ENCODE measurements around the gene ZNF519.
"Not testable (repeated sequence)": the region's sequence is repeated elsewhere in the genome, so short reads cannot be mapped to it uniquely, and the experiment has no call there.

The ZNF519 gene

DNA sequence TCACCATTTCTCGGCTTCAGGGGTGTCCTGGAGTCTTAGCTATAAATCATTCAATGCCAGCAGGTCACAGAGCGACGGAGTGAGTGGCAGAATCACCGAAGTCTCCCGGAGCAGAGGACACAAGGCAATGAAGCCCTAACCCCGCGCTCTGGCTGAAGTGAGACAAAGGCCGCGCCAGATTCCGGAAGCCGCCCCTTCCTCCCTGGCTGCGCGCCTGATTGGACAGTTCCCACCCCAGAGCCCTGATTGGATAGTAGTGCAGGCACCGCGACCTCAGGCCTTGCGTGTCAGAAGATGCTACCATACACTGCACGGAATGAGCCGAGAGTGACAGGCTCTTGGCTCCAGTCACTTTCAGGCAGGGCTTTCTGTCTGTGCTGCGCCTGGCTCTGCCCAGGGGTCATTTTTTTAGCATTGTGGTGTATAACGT, at the start of gene ZNF519:
TSS of gene ZNF519 (minus strand) at position 165 of the 430 bp plus-strand sequence. CDS start at position 7, 158 bp downstream.
- DNase-seq (ENCODE audit: low spot score): peak; percentile 88

DNA sequence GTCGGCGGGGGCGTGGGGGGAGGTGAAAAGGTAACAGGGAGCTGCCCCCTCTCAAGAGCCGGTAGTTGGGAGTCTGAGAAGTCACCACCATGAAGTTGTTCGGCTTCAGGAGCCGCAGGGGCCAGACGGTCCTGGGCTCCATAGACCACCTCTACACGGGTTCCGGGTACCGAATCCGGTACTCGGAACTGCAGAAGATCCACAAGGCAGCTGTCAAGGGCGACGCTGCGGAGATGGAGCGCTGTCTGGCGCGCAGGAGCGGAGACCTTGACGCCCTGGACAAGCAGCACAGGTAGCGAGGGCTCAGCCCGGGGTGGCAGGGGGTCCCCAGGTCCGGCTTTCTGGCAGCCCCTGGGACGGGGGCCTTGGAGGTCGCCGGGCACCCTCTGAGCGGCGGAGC, 47.1 kb upstream of the ZNF519 start:
- DNase-seq (ENCODE audit: low spot score): no peak

DNA sequence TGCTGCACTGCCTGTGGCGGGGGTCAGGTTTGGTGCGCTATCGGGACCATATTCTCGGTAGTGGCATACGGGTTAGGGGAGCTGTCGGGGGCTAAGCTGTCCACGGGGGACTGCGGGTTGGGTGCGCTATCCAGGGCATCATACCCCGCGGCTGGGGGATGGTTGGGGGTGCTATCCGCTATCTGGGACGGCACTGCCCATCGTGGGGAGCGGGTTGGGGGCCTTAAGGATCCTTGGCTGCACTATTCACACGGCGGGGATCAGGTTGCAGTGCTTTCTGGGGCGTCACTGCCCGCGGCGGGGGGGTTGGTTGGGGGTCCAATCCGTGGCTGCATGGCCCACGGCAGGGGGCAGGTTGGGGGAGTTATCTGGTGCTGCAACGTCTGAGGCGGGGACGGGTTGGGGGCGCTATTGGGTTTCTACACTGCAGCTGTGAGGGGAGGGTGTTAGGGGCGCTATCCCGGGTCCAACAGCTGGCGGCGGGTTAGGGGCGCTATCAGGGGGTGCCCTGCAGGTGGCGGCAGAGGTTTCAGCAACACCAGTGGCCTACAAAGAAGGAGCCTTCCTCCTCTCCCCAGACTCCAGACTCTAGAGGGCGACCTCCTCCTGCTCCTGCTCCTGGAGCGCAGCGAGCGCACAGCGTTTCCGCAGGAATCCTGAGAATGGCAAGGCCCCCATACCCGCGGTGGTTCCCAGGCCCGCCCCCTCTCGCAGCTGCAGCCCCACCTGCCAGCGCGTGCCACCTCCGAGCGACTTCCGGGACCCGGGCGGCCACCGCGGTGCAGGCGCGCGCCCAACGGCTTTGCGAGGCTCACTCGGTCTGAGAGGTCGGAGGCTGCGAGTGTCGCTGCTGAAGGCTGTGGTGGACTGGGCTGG, 46.3 kb upstream of the ZNF519 start:
- DNase-seq (ENCODE audit: low spot score): peak; percentile 58

DNA sequence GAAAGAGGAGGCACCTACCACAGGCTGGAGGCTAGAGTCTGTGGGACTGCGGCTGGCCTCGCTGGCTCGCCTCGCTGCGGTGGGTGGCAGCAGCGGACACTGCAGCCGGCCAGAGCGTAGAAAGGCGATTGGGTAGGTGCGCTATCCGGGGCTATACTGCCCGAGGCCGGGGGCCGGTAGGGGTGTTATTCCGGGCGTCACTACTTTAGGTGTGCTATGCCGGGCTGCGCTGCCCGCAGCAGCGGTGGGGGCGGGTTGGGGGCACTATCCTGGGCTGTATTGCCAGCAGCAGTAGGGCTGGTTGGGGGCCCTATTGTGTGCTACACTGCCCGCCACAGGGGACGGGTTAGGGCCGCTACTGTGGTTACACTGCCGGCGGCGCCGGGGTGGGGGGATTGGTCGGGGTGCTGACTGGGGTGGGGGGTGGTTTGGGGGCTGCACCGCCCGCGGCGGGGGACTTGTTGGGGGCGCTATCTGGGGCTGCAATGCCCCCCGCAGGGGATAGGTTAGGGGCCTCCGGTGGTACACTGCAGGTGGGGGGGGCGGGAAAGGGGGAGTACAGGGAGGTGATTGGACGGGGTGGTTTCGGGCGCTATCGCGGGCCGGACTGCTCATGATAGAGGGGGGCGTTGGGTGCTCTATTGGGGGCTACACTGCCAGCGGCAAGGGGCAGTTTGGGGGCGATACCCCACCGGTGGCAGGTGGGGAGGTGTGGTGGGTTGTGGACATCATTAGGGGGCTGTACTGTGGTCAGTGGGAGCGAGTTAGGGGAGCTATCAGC, 45.5 kb upstream of the ZNF519 start:
- DNase-seq (ENCODE audit: low spot score): not testable (repeated sequence)

DNA sequence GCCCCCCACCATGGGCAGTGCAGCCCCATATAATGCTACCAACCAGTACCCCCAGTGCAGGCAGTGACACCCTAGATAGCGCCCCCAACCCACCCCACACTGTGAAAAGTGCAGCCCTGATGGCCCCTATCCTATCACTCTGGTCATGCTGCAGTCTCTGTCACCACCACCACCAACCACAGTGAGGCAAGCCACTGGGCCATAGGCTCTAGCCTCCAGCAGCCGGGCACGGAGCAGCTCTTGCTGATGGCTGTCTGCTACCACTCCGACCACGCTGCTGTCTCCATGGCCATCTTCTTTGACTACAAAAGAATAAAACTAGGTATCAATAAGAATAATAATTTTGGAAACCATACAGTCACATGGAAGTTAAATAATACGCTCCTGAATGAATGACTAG, 43.2 kb upstream of the ZNF519 start:
- DNase-seq (ENCODE audit: low spot score): not testable (repeated sequence)

DNA sequence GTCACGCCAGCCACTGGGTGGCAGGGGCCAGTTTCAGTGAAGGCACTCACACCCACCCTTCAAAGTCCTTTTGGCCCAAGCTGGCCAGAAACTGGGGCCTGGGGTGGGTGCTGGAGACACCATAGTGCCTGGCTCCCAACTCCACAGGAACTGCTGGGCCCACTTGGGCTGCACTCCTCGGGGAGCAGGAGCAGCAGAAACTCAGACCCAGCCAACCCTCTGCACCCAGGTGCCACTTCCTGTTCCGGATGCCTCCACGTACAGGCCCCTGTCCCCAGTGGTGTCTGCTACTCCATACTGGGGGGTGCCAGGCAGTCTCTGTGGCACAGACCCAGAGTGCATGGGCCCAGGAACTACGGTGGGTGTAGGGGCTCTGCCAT, 42.5 kb upstream of the ZNF519 start:
- DNase-seq (ENCODE audit: low spot score): no peak

DNA sequence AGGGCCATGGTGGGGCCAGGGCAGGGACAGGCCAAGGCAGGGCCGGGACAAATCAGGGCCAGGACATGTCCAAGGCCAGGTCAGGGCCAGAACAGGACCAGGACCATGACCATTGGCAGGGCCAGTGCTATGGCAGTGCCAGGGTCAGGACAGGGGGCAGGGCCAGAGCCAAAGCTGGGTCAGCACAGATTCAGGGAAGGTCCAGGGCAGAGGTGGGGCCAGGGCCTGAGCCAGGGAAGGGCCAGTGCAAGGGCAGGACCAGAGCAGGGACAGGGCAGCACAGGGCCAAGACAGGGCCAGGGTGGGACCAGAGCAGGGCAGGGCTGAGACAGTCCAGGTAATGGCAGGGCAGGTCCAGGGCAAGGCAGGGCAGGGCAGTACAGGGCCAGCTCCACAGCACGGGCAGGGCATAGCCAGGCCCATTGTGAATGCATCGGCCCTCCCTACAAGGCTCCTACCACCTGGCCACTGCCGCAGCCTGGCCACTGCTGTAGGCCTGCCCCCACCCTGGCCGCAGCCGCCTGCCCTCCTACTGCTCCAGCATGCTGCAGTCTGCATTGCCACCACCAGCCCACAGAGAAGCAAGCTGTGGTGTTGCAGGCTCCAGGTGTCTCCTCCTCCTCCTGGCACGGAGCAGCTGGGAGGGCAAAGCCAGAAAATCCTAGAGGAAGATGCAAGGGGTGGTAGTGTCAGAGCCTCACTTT, 41.9 kb upstream of the ZNF519 start:
- not testable (repeated sequence) for DNase-seq (ENCODE audit: low spot score)

DNA sequence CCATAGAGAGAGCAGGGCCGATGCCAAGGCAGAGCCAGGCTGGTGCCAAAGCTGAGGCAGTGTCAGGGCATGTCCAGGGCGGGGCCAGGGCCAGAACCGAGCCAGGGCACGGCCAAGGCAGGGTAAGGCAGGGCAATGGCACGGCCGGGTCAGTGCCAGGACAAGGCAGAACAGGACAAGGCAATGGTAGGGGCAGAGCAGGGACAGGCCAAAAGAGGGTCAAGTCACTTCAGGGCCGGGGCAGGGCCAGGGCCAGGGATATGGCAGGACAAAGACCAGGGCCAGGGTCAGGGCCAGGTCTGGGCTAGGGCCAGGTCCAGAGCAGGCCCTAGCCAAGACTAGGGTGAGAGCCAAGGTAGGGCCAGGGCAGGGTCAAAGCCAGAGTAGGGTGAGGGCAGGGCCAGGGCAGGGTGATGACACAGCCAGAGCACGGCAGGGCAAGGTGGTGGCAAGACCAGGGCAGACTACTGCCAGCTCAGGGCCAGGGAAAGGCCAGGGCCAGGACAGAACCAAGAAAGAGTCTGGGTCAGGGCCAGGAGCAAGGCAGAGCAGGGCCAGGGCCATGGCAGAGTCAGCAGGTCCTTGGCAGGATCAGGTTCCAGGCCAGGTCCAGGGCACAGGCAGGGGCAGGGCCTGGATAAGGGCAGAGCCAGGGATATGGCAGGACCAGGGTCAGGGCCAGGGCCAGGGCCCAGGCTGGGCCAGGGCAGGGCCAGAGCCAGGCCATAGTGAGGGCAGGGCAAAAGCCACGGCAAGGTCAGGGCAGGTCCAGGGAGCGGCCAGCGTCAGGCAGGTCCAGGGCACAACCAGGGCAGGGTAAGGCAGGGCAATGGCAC, 41.1 kb upstream of the ZNF519 start:
- not testable (repeated sequence) for DNase-seq (ENCODE audit: low spot score)

DNA sequence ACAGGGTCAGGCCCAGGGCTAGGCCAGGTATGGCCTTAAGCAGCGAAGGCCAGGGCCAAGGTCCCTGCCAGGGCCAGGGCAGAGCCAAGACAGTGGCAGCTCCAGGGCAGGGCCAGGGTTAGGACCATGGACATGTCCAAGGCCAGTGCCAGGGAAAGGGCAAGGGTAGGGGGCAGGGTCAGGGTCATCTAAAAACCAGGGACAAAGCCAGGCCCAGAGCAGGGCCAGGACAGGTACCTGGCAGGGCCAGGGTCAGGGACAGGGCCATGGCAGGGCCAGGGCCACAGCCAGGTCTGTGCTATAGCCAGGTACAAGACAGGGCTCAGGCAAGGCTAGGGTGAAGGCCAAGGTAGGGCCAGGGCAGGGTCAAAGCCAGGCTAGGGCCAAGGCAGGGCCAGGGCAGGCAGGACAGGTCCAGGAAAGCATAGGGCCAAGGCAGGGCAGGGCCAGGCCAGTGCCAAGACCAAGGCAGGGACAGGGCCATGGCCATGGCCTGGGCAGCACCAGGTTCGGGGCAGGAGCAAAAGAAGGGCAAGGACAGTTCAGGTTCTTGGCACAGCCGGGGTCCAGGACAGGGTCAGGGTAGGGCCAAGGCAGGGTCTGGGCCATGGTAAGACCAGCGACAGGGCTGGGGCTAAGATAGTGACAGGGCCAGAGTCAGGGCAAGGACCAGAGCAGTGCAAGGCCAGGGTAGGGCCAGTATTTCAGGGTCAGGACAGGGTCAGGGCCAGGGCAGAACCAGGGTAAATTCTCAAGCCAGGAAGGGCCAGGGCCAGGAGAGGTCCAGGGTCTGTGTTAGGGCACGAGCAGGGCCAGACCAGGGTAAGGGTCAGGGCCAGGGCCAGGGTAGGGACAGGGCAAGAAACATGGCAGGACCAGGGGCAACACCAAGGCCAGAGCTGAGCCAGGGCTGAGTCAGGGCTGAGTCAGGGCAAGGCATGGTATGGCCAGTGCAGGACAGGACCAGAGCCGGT, 40.2 kb upstream of the ZNF519 start:
- DNase-seq (ENCODE audit: low spot score): not testable (repeated sequence)

DNA sequence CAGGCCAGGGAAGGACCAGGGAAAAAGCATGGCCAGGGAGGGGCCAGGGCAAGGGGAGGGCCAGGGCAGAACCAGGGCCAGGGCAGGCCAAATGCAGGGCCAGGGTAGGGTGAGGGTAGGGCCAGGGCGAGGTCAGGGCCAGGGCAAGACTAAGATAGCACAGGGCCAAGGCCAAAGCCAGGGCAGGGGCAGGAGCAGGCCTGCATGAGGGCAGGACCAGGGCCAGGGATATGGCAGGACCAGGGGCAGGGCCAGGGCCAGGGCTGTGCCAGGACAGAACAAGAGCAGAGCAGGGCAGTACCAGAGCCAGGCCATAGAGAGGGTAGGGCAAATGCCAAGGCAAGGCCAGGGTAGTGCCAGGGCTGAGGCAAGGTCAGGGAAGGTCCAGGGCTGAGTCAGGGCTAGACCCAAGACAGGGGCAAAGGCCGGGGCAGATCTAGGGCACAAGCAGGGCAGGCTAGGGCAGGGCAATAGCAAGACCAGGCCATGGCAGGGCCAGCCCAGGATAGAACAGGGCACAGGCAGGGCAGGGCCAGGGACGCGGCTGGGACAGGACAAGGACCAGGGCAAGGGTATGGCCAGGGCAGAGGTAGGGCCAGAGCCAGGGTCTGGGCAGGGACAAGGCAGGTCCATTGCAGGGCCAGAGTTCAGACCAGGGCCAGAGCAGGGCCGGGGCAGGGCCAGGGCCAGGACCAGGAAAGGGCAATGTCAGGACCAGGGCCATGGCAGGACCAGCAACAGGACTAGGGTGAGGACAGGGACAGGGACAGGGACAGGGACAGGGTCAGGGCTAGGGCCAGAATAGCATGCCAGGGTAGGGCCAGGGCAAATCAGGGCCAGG, 39.3 kb upstream of the ZNF519 start:
- DNase-seq (ENCODE audit: low spot score): not testable (repeated sequence)

DNA sequence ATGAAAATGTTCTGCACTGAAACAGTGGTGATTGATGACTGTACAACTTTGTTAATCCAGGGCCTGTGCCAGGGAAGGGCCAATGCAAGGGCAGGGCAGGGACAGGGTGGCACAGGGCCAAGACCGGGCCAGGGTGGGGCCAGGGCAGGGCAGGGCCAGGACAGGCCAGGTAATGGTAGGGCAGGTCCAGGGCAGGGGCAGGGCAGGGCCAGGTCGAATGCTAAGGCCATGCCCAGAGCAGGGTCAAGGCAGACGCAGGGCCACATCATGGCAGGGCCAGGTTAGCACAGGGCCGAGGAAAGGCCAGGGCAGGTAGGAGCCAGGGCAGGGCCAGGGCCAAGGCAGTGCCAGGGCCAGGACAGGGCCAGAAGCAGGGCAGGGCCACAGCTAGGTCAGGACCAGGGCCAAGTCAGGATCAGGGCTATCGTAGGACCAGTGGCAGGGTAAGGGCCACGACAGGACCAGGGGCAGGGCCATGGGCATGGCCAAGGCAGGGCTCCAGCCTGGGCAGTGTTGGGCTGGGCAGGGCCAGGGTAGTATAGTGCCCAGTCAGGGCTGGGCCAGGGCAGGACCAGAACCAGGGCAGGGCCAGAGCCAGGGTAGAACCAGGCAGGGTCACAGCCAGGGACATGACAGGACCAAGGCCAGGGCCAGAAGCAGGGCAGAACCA, 38.3 kb upstream of the ZNF519 start:
- not testable (repeated sequence) for DNase-seq (ENCODE audit: low spot score)

DNA sequence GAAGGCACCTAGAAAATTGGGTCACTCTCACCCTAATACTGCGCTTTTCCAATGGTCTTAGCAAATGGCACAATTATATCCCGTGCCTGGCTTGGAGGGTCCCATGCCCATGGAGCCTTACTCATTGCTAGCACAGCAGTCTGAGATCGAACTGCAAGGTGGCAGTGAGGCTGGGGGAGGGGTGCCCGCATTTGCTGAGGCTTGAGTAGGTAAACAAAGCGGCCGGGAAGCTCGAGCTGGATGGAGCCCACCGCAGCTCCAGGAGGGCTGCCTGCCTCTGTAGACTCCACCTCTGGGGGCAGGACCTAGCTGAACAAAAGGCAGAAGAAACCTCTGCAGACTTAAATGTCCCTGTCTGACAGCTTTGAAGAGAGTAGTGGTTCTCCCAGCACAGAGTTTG, 30.7 kb upstream of the ZNF519 start:
- DNase-seq (ENCODE audit: low spot score): not testable (repeated sequence)

DNA sequence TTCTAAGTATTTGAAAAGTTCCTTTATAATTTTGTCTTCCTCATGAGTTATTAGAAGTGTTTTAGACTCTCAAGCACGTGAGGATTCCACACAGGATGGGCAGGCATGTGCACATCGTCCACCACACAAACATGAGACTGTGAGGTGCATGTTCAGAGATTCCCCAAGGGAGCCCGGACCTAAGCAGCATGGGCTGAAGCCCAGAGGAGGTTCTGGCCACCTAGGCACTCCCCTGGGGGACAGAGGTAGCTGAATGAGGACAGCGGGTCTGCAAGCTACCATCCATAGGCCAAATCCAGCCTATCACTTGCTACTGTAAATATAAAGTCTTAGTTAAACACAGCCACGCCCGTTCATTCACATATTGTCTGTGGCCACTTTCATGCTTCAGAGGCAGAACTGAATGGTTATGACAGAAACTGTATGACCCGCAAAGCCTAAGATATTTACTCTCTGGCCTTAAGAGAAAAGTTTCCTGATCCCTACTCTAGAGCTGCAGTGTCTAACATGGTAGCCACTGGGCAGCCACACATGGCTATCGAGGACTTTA, 19.4 kb upstream of the ZNF519 start:
- DNase-seq (ENCODE audit: low spot score): not testable (repeated sequence)

DNA sequence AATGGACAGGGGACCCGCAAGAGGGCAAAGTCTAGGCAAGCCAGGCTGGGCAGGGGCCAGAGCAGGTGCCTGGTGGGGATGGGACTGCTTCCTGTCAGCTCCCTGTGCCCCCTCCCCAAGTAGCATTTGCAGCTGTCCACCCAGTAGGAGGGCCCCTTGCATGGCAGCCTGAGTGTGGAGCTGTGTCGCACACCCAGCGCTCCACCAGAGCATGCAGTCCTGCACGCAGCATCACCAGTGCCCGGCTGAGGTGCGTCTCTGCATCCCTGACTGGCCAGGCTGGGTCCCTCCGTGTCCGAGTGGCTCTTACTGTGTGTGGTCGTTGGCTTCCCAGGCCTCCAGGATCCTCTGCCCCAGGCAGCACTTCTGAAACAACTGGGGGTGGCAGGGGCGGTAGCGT, 18.5 kb upstream of the ZNF519 start:
- DNase-seq (ENCODE audit: low spot score): not testable (repeated sequence)

DNA sequence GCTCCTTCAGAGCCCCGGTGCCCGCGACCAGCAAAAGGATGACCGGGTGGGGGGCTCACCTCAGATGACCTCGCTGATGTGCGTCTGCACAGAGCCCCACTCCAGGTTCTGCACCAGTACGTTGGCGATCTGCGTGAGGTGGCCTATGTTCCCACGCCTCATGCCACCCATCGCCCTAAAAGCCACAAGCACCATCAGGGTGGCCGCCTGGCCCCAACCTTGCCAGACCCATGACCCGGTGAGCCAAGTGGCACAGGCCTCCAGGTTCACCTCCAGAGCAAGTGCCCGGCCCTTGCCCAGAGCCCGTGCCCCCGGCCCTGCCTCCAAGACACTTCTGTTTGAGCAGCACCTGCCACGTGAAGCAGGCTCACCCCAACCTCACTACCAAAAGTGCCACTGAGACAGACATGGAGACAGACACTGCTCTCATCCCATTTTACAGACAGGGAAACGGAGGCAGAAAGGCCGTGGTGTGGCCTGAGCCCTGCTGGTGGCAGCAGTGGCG, 17.7 kb upstream of the ZNF519 start:
- not testable (repeated sequence) for DNase-seq (ENCODE audit: low spot score)

DNA sequence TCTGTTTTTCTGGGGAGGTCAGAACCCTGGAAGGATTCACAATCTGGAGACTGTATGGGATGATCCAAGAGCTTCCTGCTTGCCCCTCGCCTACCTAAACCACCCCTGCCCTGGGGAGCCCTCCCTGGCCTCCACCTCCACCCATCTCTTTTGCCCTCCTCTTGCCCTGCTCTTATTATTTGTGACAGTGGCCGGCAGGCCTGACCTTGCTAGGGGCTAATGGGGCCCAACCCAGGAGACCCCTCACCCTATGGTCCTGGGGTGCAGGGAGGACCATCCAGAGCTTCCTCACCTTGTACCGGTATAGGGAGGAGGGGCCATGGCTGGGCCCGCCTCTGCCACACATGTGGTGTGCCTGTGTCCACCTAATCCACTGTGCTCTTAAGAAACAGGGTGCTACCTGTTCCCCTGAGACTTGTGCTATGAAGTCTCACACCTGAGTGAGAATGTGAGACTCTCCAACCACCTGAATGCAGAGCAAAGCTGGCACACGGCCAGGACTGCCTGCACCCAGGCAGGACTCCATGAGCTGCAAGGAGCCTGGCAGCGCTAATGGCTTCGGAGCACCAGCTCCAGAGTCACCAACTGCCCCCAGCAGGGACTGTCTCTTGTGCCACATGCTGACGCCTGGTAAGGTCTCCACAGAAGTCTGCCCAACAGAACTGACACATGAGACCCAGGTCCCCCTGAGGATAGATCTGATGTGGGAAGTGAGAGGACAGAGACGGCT, 17.1 kb upstream of the ZNF519 start:
- DNase-seq (ENCODE audit: low spot score): not testable (repeated sequence)

All from germinal center (tissue), 1 donor.